NOMO-1 (cell line): ENCODE measurements around the gene HOXC11.

ENCODE experiments used
- DNase-seq, 2 experiments: peaks; one replicate each; lab custom pipeline; 2025; ENCODE audit not compliant: unreplicated experiment in 2 of 2; lab: John Stamatoyannopoulos, UW

The HOXC11 gene

DNA sequence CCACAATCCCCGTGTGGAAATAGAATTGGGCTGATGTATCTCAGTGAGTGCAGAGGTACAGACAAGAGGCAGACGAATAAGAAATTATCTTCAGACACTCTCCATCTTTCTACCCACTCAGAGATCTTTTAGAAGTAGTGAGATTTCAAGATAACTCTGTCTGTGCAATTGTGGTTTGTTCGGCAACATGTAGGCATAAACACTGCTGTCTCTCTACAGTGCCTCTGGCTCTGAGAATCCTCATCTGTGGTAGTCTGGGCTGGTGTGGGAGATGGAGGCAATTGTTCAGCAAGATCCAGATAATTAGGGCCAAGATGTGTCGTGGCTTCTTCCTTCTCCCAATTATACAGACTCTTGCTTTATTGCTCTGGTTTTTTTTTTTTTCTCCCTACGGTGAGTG is 31.2 kb upstream of the HOXC11 start:
- DNase-seq, result no peak

DNA sequence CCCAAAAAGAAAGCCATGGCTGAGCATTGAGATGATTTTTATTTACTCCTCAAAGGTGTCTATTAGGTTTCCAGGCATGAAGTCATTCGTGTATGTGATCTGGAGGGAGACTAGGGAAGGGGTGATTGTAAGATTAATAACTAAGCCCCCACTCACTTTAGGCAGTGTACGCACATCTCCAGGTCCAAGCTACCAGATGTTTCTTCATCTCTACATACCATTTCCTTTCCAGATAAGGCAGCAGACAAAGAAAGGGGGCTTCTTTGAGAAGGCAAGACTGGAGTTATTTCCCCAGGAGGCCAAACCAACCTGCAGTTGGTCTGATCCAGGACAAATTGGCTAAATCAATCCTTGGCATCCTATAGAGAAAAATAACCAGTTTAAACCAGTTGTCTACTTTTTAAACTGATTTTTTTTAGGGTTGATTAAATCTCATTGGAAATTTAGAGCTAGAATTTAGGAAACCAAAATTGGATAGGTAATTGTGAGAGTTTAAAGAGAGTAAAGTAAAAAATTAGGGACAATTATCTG is 30.4 kb upstream of the HOXC11 start:
- no peak for DNase-seq

DNA sequence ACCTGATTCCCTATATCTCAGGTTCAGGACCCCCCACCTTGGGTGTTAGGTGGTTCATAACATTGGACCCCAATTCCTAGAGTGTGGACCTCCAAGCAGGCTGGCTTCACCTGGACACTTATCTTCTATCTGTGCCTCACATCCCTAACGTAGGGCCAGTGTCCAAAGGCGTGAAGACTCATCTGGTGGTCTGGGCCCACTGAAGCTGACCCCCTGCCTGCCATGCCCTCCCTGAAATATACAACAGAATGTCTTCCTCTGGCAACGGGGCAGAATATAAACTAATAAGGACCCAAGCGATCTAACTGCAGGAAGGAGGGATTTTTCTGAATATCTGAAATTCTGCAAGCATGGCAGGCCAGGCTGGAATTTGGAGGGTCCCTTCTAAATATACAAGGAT is 28.7 kb upstream of the HOXC11 start:
- DNase-seq, result no peak

DNA sequence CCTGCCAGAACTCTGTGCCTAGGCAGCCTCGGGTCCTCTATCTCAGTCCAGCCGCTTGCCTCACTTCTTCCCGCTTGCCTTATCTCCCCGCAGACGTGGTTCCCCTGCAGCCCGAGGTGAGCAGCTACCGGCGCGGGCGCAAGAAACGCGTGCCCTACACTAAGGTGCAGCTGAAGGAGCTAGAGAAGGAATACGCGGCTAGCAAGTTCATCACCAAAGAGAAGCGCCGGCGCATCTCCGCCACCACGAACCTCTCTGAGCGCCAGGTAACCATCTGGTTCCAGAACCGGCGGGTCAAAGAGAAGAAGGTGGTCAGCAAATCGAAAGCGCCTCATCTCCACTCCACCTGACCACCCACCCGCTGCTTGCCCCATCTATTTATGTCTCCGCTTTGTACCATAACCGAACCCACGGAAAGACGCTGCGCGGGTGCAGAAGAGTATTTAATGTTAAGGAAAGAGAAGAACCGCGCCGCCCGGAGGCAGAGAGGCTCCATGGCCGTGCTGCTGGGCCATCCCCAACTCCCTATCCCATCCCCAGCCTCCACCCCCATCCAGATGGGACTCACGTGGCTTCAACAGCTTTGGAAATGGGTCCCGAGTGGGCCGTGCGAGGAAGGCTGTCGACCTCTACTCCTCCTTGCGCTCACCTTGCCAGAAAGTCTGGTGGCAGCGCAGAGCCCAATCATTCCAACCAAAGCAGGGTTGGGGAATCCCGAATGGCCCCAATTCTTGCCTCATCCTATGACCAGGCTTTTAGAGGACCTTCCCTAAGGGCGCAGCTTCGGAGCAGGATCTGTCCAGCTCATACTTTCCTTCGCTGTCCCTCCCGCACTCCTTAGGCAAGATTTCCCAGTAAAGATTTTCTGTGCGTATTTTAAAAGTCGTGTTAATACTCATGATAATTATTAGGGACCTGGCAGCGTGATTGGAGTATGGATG is 27.7 kb upstream of the HOXC11 start:
- no peak for DNase-seq

DNA sequence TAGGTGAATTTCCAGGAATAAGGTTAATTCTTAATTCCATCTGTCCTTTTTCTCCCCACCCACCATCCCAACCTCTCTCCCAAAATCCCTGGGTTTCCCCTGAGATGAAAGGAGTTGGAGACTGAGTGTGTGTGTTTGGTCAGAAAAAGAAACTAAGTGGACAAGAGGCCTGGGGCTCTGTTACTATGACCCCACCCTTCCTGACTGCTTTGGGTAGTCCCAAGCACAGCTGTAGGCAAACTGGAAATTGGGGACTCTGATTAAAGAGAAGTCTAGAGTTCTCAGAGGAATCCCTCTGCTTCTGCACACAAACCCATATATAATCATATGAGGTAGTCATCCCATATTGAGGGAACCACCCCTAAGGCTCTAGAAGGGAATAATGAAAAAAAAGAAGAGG is 25.2 kb upstream of the HOXC11 start:
- no peak for DNase-seq

DNA sequence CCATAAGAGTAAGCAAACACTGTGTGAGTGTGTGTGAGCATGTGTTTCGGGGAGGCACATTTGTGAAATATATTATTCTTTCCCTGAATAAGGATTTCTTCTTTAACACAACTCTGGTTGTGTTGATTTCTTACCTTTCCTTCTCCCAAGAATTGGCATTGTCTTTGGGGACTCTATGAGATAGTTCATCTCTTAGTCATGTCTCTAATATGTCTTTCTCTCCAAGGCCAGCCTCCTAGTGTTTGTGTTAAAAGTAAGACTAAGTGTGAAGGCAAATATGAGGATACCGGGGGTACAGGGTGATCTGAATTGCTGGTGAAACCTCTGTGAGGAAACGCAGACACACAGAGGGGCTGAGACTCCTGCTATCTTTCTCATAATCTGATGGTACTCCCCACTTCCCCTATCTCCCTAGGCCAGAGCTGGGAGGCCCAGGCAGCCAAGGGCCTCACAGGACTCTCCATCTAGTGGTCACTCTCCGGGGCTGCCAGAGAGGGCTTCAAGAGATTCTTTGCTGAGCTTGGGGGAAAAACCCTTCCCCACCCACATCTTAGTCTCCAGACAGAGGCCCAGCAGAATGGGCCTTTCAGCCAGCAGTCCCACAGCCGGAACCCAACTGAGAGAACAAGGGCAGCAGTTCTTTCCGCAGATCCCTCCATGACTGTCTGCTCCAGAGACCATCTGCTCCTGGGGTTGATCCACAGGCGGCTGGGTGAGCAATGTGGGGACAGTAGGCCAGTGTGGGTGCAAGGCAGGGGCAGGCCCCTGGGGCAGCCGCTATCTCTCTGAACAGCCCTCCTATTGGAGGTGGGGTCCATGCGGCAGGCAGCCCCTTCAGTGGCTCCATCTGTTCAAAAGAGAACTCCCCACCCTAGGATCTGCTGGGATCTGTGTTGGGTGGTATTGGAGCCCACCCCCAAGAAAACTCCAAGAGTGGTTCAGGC is 24.0 kb upstream of the HOXC11 start:
- DNase-seq, result no peak

DNA sequence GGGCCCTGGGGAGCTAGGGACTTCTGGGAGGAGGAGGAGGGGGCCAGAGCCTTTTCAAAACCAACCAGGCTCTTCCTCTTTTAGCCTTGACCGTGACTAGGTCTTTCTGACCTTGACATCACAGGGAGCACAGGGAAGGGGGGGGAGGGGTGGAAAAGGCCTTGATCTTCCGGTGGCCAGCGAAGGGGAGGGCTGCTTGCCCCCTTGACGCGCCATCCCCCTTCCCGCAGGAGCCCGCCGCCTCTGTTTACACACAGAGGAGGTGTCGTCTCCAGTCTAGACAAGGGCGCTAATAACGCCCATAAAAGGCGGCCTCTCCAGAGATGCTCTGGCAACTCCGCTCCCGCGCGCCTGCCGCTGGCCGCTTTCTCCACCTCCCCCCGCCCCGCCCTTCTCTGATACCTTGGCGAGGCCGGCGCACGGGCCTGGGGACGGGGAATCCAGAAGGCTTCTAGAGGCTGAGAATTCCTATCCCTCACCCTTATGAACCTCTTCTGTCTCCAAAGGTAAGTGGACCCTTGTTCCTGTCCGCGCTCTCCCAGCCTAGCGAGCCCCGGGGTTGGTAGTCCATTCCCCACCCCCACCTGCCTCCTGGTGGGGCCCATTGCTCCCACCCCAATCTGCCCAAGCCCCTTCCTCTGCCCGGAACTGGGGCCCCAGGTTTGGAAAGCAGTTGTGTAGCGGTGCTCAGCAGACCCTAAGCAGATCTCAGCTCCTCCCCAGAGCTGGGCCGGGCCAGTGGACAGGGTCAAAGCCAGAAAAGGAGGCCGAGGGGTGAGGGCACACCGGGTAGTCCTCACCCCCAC is 23.1 kb upstream of the HOXC11 start:
- DNase-seq, result no peak

DNA sequence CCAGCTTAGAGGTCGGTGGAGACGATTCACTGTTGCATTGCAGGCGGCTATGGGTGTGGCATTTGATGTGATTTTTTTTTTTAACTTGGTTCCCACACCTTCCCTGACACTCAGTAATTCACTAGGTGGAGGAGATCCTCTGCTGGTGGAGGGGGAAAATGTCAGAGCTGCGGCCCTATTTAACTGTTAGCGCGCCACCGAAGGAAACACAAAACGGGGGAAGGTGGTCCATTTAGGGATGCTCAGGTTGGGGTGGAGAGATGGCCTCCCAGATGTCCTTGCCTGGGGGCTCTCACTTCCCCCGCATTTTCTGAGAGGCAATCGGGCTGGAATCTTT is 22.5 kb upstream of the HOXC11 start:
- DNase-seq, result no peak

DNA sequence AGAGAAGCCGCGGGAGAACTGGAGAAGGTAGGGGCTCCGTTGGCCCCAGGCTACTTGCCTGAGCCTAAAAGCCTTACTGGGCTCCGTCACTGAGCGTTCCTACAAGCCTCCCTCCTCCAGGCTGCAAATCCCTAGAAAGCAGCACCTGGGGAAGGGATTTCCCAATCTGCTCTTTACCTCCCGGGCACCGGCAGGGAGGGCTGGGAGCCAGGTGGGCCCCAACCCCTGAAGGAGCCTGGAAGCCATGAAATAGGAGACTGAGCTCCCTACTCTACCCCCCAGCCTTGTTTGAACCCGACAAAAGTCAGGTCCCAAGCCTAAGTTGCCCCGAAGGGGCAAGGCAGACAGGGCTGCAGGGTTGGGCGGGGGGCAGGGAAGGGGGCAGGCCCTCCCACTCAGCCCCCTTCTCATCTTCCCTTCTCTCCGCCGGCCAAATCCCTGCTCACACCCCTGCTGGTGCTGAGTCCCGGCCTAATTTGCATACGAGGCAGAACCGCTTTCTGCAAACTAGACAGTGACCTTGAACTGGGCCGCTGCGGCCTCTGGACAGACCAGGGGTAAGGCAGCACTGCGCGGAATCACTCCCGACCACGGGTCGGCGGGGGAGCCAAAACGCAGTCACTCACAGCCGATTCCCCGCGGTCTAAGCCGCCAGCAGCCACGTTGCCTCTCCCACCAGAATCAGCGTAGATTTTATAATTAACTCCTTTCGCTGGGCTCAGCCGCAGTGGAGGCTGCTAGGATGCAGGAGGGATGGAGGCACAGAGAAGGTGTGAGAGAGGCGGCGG is 21.9 kb upstream of the HOXC11 start:
- DNase-seq, result no peak

DNA sequence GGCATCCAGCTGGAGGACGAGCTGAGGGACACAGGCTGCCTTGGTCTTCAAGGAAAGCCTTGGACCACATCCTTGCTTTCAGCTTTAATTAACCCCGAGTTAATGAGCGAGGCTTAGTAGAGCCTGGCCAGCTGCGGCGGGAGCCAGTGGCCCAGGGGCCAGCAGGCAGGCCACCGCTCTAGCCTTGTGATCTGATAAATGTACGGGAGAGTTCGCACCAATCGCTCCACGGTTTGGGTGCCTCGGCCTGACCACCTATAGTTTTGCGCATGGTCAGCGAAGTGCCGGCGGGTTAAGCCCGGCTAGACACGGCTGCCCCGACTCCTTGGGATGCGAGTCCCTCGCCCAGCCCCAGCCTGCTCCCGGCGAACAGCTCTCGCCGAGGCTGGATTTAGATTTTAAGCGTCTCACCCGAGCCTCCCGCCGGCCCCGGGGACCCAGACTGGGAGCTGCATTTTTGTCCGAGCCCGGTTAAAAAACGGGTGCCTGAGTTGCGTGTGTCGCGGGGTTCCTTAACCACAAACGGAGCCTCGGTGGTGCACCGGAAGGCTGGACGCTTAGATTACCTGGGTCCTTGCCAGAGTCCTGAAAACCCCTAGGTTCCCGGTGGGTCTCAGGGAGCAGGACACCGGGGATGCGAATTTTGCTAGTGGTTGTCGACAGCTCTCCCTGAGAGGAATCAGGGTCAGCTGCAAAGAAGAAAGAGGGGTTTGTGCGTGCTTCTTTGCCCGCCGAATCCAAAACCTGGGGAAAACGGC is 21.2 kb upstream of the HOXC11 start:
- DNase-seq, result no peak

DNA sequence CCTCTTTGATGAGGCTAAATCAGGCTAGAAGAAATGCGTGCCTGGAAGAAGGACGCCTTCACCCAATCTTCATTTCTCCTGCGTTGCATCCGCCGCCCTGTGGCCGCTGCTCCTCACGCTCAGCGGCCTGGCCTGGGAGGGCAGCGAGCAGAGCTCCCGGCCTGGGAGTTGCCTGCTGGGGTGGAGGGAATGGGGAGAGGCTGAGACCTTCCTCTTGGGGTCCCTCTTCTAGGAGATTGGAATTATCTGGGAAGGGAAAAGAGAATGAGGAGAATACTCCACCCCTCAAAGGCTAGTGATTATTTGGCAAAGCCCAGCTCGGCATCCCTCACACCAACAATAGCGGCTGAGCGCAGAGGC is 20.6 kb upstream of the HOXC11 start:
- DNase-seq, result no peak

DNA sequence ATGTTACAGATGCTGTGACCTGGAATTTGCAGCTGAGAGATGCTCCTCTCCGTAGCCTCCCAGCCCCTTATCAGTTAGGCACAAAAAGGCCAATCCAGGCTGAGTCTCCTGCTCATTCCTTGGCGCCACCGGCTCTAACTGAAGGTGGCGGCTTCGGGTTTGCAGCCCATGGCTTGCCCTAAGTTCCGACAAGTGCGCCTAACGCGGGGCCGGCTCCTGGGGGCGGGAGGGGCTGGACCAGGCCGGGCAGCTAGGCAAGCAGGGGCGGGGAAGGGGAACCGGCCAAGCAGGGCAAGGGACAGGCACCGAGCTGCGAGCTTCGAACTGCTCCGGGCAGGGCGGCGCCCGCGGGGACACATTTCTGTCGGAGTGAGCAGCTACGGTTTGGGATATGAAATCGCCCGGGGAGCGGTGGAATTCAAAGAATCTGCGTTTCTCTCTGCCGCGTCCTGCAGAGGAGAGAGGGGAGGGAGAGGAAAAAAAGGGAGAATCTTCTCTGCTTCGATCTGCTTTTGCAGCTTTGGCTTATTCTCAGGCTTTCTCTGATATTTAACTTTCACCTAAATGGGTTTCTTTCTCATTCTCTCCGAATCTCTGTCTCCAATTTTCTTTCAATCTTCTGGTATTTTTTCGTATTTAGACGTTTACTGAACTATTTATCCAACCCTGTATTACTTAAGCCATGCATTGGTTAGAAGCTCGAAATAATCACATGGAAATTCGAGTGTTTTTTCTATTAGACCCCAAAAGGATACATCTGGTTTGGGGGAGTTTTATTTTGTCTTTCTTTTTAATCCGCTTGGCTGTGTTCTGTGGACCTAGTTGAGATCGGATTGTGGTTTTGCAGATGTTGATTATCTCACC is 19.8 kb upstream of the HOXC11 start:
- no peak for DNase-seq

DNA sequence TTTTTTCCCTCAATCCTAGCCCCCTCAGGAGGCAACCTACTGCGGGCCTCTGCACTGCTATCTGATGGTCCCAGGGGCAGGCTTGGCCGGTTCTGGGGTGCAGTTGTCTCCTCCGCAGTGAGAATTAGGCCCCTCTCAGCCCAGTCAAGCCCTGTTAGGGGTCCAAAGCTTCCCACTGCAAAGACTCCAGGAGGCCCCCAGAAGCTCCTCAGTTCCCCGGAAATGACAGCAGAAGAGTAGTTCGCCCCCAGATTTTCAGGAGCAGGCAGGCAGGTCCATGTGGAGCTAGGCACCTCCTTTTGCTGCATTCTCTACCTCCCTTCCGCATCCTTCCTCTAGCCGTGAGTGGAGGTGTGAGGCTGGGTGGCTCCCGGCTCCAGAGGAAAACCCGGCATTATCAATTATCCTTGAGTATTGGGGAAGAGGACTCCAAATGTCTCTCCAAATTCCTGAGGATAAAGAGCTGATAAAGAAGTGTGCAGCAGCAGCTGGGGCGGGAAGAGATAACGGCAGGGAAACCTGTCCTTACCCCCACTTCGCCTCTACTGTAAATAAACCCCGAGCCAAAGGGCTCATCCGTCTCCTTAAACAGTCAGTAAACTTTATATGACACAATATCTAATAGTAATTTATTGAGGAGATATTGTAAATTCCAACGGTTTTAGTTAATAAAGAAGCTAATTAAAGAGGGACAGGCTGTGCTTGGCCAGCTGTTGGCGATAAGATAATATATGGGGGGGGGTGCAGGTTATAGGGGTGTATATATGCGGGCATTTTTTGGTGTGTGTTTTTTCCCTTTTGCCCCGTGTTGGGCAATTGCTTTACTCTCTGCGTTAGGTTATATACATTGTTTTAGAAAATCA is 18.9 kb upstream of the HOXC11 start:
- no peak for DNase-seq

DNA sequence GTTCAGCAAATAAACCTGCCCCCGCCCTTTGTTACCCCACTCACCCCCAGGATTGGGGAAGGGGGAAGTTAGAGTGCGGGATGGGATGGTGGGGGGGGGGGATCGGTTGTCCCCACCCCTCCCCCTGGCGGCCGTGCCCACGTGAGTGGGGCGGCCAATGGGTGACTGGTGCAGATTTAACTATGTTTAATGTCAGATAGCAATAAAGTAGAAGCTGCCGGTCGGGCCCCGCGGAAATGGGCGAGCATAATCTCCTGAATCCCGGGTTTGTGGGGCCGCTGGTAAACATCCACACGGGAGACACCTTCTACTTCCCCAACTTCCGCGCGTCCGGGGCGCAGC is 18.3 kb upstream of the HOXC11 start, which contains the start of gene HOXC12:
HOXC12 (plus strand) TSS at position 210 of the 342 bp plus-strand sequence; CDS start at position 237, 27 bp downstream.
- DNase-seq, result no peak

DNA sequence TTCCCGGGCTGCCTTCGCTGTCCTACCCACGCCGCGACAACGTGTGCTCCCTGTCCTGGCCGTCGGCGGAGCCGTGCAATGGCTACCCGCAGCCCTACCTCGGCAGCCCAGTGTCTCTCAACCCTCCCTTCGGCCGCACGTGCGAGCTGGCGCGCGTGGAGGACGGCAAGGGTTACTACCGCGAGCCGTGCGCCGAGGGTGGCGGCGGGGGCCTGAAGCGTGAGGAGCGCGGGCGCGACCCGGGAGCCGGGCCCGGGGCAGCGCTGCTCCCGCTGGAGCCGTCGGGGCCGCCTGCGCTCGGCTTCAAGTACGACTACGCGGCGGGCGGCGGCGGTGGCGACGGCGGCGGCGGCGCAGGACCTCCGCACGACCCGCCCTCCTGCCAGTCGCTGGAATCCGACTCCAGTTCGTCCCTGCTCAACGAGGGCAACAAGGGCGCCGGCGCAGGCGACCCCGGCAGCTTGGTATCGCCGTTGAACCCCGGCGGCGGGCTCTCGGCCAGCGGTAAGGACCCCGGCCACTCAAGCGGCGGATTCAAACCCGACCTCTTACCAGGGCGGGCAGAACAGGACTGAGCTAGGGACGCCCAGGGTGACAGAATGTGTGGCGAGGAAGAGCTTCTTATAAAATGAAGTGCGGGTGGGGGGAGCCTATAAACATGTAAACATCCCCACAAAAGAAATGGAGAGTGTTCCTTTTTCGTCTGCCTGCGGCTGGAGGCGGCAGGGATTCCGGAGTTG is 17.7 kb upstream of the HOXC11 start:
- no peak for DNase-seq

DNA sequence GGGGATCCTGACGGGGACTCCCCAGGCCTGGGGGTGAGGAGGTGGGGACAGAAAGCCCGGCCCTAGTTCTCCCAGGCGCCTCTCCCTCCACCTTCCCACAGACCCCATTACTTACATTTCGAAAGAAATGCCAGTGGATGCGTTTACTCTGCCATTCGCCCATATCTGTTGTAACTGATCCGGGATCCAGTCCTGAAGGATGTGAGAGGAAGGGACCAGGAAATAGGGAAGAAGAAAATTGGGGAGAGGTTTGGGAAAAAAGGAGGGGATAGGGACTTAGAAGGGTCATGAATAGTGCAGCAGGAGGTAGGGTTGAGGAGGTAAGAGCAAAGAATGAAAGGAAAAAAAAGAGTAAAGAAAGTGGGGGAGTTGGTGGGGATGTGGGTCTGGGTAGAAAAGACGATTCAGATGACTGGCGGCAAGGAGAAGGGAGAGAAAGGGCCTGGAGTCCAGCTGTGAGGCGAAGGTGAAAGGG is 17.1 kb upstream of the HOXC11 start:
- no peak for DNase-seq
